Activated CD8-positive, alpha-beta T cell treated with anti-CD3 and anti-CD28 coated beads, Interleukin-2, amount 10 ng/mL, durations not matched to agents 7 days and 5 days (primary cell): ENCODE measurements around the gene INCA1. TPM values are rescaled to one million over a fixed set of nuclear protein-coding genes. Genes with fewer than 3 reads are reported as not detected.

ENCODE experiments used
- ATAC-seq: fragments of 150-1000 bp; cut with Tn5 transposase; one replicate; pipeline ENCODE4 v1.10.0; 2021; ENCODE audit warnings: moderate library complexity
- CTCF ChIA-PET: fragments of 350-600 bp; sonication (Branson Sonifier 250); formaldehyde crosslinking; loops from one replicate; lab custom pipeline; 2021; ENCODE audit warnings: antibody characterized with exemption; lab: Charles Lee
- POLR2A ChIA-PET: fragments of 350-600 bp; sonication (Branson Sonifier 250); formaldehyde crosslinking; loops from one replicate; lab custom pipeline; 2021; ENCODE audit warnings: antibody characterized with exemption; lab: Charles Lee
- DNase-seq: peaks from one replicate; pipeline ENCODE4 v3.0.0-alpha.2; 2020
- H3K27ac Mint-ChIP-seq: one replicate; pipeline ENCODE4 v1.8.0; 2021; ENCODE audit warnings: mild to moderate bottlenecking, mixed read lengths
- H3K27me3 Mint-ChIP-seq: one replicate; pipeline ENCODE4 v1.8.0; 2021; ENCODE audit warnings: low read depth, mixed read lengths
- H3K36me3 Mint-ChIP-seq: one replicate; pipeline ENCODE4 v1.8.0; 2021; ENCODE audit warnings: low read depth, mixed read lengths
- H3K4me1 Mint-ChIP-seq: one replicate; pipeline ENCODE4 v1.8.0; 2021; ENCODE audit warnings: low read depth, mixed read lengths
- H3K4me3 Mint-ChIP-seq: one replicate; pipeline ENCODE4 v1.8.0; 2021; ENCODE audit warnings: mild to moderate bottlenecking, mixed read lengths
- H3K9me3 Mint-ChIP-seq: one replicate; pipeline ENCODE4 v1.8.0; 2022; ENCODE audit warnings: mixed read lengths; ENCODE audit not compliant: insufficient read depth
- total RNA-seq, 2 experiments: library from RNA; stranded (reverse); gene quantifications; one replicate each; pipeline ENCODE4 v1.2.3, GENCODE V29; 2021

The INCA1 gene
- total RNA-seq, 2 experiments from 2014 or later, result 0.26 to 0.29 TPM

- H3K4me1 Mint-ChIP-seq, result peaks cover 41% of the 10 kb centered on the region
- H3K9me3 Mint-ChIP-seq, result no peaks in the 10 kb centered on the region
- POLR2A ChIA-PET, result interaction anchor here (0.8 to 2.3 kb wide), 7 partner anchors 8 to 46 kb away, joined by 3 to 9 read pairs (median 4); partner anchors contain the start of genes INCA1, KIF1C, RNF167 and SLC25A11
- H3K36me3 Mint-ChIP-seq, result peaks cover 29% of the 10 kb centered on the region
- DNase-seq (no peak), ATAC-seq (no peak)
- CTCF ChIA-PET, result interaction anchor here (0.5 to 5.6 kb wide), 11 partner anchors 11 to 1764 kb away, joined by 3 to 23 read pairs (median 7); partner anchors contain the start of genes CHRNE, INCA1, KIF1C and RNF167
- peak overlapping the region; percentile 88 for H3K4me3 Mint-ChIP-seq
- H3K27ac Mint-ChIP-seq, result peak overlapping the region; percentile 92
- H3K27me3 Mint-ChIP-seq, result no peaks in the 10 kb centered on the region
Observed at GRCh38 chr17:4986403-4986802, 10.9 kb downstream of the INCA1 start.

- Mint-ChIP-seq H3K4me1 (peaks cover 32% of the 10 kb centered on the region), H3K9me3 (no peaks in the 10 kb centered on the region), H3K36me3 (peaks cover 53% of the 10 kb centered on the region), H3K27me3 (no peaks in the 10 kb centered on the region), H3K27ac (peak overlapping the region; percentile 0), H3K4me3 (no peak overlapping the region)
- ATAC-seq (no peak), DNase-seq (no peak)
- ChIA-PET CTCF (no interaction called here), POLR2A (no interaction called here)
Observed at GRCh38 chr17:4982305-4982704, 15.0 kb downstream of the INCA1 start.

- POLR2A ChIA-PET, result interaction anchor here (0.6 to 2.5 kb wide), 3 partner anchors 13 to 80 kb away, joined by 3 to 11 read pairs (median 3); partner anchors contain the start of gene SPAG7
- no peak overlapping the region for H3K4me3 Mint-ChIP-seq
- ATAC-seq (peak; percentile 70), DNase-seq (peak; percentile 70)
- peak overlapping the region; percentile 75 for H3K27ac Mint-ChIP-seq
- H3K36me3 Mint-ChIP-seq, result peaks cover 59% of the 10 kb centered on the region
- H3K9me3 Mint-ChIP-seq, result no peaks in the 10 kb centered on the region
- CTCF ChIA-PET, result interaction anchor here (0.6 to 4.1 kb wide), 18 partner anchors 9 to 278 kb away, joined by 3 to 30 read pairs (median 5); partner anchors contain the start of genes CHRNE, RNF167, SLC25A11 and SPAG7
- H3K27me3 Mint-ChIP-seq, result no peaks in the 10 kb centered on the region
- peaks cover 21% of the 10 kb centered on the region for H3K4me1 Mint-ChIP-seq
Observed at GRCh38 chr17:4980644-4981216, 16.6 kb downstream of the INCA1 start.

- ChIA-PET POLR2A (interaction anchor here (0.7 to 2.5 kb wide), 2 partner anchors 11 to 33 kb away, joined by 3 to 11 read pairs; partner anchors contain the start of gene SPAG7), CTCF (interaction anchor here (0.6 to 4.1 kb wide), 5 partner anchors 9 to 83 kb away, joined by 3 to 23 read pairs (median 6); partner anchors contain the start of gene CAMTA2)
- Mint-ChIP-seq H3K36me3 (peaks cover 67% of the 10 kb centered on the region), H3K27ac (no peak overlapping the region), H3K4me1 (peaks cover 20% of the 10 kb centered on the region), H3K9me3 (no peaks in the 10 kb centered on the region), H3K27me3 (no peaks in the 10 kb centered on the region), H3K4me3 (no peak overlapping the region)
- ATAC-seq (no peak), DNase-seq (no peak)
Observed at GRCh38 chr17:4978726-4979125, 18.6 kb downstream of the INCA1 start.

GRCh38 chr17:4974115-4974670, 23.1 kb downstream of the INCA1 start:
- Mint-ChIP-seq H3K27me3 (no peaks in the 10 kb centered on the region), H3K9me3 (no peaks in the 10 kb centered on the region), H3K4me1 (peaks cover 21% of the 10 kb centered on the region), H3K27ac (peak overlapping the region; percentile 24), H3K36me3 (peaks cover 60% of the 10 kb centered on the region), H3K4me3 (no peak overlapping the region)
- POLR2A ChIA-PET, result interaction anchor here (0.8 to 1.3 kb wide), 2 partner anchors 9 to 24 kb away, joined by 3 to 4 read pairs; no protein-coding TSS in a partner anchor
- CTCF ChIA-PET, result interaction anchor here (0.7 to 0.9 kb wide), 2 partner anchors 13 to 34 kb away, joined by 3 read pairs; partner anchors contain the start of genes CAMTA2, RNF167 and SLC25A11
- ATAC-seq (no peak), DNase-seq (no peak)

- no peaks in the 10 kb centered on the region for H3K27me3 Mint-ChIP-seq
- ChIA-PET POLR2A (interaction anchor here (0.6 to 1.3 kb wide), 3 partner anchors 8 to 513 kb away, joined by 3 to 4 read pairs (median 4); partner anchors contain the start of genes DERL2 and MIS12), CTCF (interaction anchor here (0.7 kb wide), 1 partner anchor 33 kb away, joined by 3 read pairs; the partner anchor contains the start of genes RNF167 and SLC25A11)
- peaks cover 54% of the 10 kb centered on the region for H3K36me3 Mint-ChIP-seq
- DNase-seq, result no peak
- H3K4me1 Mint-ChIP-seq, result peaks cover 21% of the 10 kb centered on the region
- peak overlapping the region; percentile 24 for H3K27ac Mint-ChIP-seq
- H3K9me3 Mint-ChIP-seq, result no peaks in the 10 kb centered on the region
- ATAC-seq, result no peak
- no peak overlapping the region for H3K4me3 Mint-ChIP-seq
Observed at GRCh38 chr17:4973256-4974114, 23.8 kb downstream of the INCA1 start.

GRCh38 chr17:4972752-4973151, 24.6 kb downstream of the INCA1 start:
- POLR2A ChIA-PET, result interaction anchor here (1.1 to 8.2 kb wide), 2 partner anchors 14 to 24 kb away, joined by 4 to 239 read pairs; partner anchors contain the start of genes ENO3 and PFN1
- CTCF ChIA-PET, result no interaction called here
- H3K9me3 Mint-ChIP-seq, result no peaks in the 10 kb centered on the region

GRCh38 chr17:4972322-4972721, 25.0 kb downstream of the INCA1 start:
- Mint-ChIP-seq H3K27ac (no peak overlapping the region), H3K36me3 (peaks cover 43% of the 10 kb centered on the region), H3K9me3 (no peaks in the 10 kb centered on the region), H3K4me1 (peaks cover 21% of the 10 kb centered on the region), H3K4me3 (no peak overlapping the region), H3K27me3 (no peaks in the 10 kb centered on the region)
- ChIA-PET POLR2A (interaction anchor here (8.2 kb wide), 1 partner anchor 23 kb away, joined by 239 read pairs; the partner anchor contains the start of genes ENO3 and PFN1), CTCF (interaction anchor here (1.9 to 3.4 kb wide), 2 partner anchors 8 to 58 kb away, joined by 5 to 30 read pairs; no protein-coding TSS in a partner anchor)
- ATAC-seq (no peak), DNase-seq (no peak)

More at GRCh38 chr17:4972752-4973151, 24.6 kb downstream of the INCA1 start:
- no peak for ATAC-seq
- DNase-seq, result no peak
- Mint-ChIP-seq H3K4me1 (peaks cover 21% of the 10 kb centered on the region), H3K27ac (no peak overlapping the region), H3K36me3 (peaks cover 47% of the 10 kb centered on the region), H3K27me3 (no peaks in the 10 kb centered on the region), H3K4me3 (no peak overlapping the region)

- Mint-ChIP-seq H3K4me3 (no peak overlapping the region), H3K4me1 (peaks cover 21% of the 10 kb centered on the region), H3K27ac (no peak overlapping the region), H3K36me3 (peaks cover 39% of the 10 kb centered on the region), H3K27me3 (no peaks in the 10 kb centered on the region), H3K9me3 (no peaks in the 10 kb centered on the region)
- ATAC-seq, result no peak
- CTCF ChIA-PET, result interaction anchor here (1.6 to 3.4 kb wide), 3 partner anchors 9 to 62 kb away, joined by 5 to 30 read pairs (median 6); no protein-coding TSS in a partner anchor
- POLR2A ChIA-PET, result interaction anchor here (1.5 to 8.2 kb wide), 3 partner anchors 23 to 31 kb away, joined by 3 to 239 read pairs (median 101); partner anchors contain the start of genes ENO3, PFN1, RNF167 and SLC25A11
- DNase-seq, result no peak
Observed at GRCh38 chr17:4971826-4972225, 25.5 kb downstream of the INCA1 start.

GRCh38 chr17:4970273-4970672, 27.0 kb downstream of the INCA1 start:
- POLR2A ChIA-PET, result interaction anchor here (0.8 to 8.2 kb wide), 4 partner anchors 21 to 61 kb away, joined by 3 to 239 read pairs (median 52); partner anchors contain the start of genes ENO3, PFN1, RNF167 and SLC25A11
- no peaks in the 10 kb centered on the region for H3K27me3 Mint-ChIP-seq
- DNase-seq (no peak), ATAC-seq (no peak)
- peaks cover 44% of the 10 kb centered on the region for H3K36me3 Mint-ChIP-seq
- CTCF ChIA-PET, result interaction anchor here (0.8 to 3.4 kb wide), 7 partner anchors 10 to 92 kb away, joined by 3 to 30 read pairs (median 5); partner anchors contain the start of gene C17orf107
- peak overlapping the region; percentile 60 for H3K27ac Mint-ChIP-seq
- H3K4me1 Mint-ChIP-seq, result peaks cover 32% of the 10 kb centered on the region
- H3K9me3 Mint-ChIP-seq, result no peaks in the 10 kb centered on the region
- H3K4me3 Mint-ChIP-seq, result no peak overlapping the region
